ENCODE data around the gene ZNF576.
"Not testable (repeated sequence)": the region's sequence is repeated elsewhere in the genome, so short reads cannot be mapped to it uniquely, and the experiment has no call there.

ZNF576 gene

DNA sequence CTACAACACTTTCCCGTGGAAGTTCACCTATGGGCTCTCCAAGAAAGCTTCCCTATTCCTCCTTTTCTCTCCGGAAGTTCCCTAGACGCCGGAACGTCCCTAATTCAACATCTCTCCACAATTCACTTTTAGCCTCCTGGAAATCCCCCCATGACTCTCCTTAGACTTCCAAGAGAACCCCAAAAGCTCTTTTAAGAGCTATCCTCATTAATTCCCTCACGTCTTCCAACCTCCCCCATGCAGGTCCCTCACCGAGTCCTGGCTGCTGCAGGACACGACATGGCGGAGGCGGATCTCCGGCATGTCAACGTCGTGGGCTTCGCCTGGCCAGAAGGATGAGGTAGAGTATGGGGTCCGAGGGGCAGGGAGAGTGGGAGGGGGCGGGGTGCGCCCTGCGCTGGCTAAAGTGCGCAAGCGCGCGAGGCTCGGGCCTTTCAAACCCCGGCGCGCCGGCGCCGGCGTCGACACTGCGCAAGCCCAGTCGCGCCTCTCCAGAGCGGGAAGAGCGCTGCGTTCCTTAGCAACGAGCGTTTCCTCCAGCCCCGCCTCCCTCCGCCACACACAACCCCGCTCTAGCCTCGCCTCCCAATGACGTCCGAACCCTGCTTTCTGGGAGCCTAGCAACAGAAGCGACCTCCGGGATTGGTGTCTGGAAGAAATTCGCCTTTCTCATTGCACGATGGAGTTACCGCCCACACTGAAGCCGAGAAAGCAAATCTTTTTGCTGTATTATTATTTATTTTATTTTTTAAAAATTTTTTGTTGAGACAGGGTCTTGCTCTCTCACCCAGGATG is 21.0 kb upstream of the ZNF576 start, which contains the start of the genes PINLYP and XRCC1:
PINLYP (plus strand) TSS at position 646 of the 795 bp plus-strand sequence. CDS start 1,391 bp downstream, outside the sequence.
XRCC1 (minus strand) TSS at position 372 of the 795 bp plus-strand sequence; CDS start at position 303, 69 bp downstream.
- peak; percentile 98 for DNase-seq

DNA sequence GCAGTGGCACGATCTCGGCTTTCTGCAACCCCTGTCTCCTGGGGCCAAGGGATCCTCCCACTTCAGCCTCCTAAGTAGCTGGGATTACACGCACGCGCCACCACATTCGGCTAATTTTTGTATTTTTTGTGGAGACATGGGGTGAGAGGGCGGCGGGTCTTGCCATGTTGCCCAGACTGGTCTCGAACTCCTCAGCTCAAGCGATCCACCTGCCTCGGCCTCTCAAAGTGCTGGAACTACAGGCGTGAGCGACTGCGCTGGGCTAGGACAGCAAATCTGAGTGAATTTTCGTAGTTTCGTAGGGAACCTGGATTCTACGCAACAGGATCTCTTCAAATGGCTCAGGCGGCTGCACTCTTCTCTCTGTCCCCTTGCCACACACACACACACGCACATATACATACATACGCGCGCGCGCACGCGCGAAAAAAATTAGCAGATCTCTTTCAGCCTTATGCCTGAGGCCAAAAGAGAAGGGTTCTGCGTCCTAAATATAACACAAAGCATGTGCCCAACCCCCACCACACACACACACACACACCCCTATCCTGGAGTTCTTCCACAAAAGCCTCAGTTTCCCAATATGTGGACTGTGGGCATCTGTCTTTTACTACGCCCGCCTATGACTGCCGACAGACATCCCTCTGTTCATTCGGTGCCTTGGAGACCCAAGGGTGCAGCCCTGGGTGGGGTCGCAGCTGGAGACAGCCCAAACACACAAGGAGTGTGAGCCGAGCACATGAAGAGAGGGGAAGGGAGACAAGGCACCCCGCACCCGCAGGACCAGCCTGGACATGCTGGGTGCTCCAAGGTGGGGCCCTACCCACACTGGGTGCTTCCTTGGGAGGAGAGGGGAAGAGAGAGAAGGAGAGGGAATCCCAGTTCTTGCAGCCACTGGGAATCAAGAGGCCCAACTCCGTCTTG is 20.2 kb upstream of the ZNF576 start:
- no peak for DNase-seq

DNA sequence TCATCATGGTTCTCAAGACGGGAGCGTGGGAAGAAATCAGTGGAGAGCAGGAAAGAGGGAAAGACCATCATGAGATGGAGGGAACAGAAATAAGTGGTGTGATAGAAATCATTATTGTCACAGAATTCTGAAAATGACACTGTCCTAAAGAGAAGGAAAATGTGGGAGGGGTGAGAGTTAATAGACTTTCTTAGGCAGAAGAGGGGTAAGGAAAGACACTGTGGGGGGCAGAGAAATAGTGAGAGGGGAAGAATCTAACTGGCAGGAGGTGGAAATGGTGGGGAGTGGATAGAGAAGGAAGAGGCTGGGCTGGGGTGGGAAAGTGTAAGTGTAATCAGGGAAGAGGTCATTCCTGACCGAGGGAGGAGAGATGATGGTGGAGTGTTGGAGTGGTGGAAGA is 17.6 kb upstream of the ZNF576 start:
- DNase-seq = no peak

DNA sequence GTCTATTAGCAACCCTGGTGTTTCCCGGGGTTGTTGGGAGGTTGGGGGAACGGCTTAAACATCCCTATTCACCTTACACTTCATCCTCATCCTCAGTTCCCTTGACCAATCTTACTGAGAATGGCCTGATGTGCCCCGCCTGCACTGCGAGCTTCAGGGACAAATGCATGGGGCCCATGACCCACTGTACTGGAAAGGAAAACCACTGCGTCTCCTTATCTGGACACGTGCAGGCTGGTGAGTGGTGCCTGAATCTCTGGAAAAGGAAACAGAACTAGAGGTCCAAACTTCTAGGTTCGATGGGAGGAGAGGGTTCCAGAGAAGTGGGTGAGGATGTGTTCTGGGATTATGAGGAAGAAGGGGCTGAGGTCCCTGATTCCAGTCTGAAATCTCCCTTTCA is 14.9 kb upstream of the ZNF576 start:
- DNase-seq = no peak

DNA sequence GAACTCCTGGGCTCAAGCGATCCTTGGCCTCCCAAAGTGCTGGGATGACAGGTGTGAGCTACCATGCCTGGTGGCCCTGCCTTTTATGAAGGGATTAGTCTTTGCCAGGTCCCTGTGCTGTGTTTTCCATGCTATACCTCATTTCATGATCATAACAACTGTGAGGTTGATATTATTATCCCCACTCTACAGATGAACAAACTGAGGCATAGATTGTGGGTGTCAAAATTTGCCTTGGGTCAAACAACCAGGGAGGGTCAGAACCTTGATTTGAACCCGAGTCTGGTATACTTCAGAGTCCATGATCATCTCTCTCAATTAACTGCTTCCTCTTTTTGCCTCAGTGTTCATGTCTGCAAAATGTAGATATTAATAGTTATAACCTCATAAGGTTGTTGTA is 13.9 kb upstream of the ZNF576 start:
- DNase-seq = no peak

DNA sequence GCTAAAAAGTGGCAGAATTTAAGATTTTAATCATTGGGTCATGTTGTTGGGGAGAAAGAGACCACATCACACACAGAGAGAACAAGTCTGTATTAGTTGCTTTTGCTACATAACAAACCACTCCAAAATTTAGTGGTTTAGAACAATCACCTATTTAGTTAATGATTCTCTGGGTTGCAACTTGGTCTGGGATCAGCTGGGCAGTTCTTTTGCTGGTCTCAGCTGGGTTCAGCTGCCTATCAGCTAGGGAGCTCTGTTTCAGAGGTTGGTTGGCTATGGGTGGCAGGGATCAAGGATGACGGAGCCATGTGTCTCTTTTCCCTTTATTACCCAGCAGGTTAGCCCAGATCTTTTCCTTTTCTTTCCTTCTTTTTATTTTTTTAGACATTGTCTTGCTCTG is 11.9 kb upstream of the ZNF576 start:
- no peak for DNase-seq

DNA sequence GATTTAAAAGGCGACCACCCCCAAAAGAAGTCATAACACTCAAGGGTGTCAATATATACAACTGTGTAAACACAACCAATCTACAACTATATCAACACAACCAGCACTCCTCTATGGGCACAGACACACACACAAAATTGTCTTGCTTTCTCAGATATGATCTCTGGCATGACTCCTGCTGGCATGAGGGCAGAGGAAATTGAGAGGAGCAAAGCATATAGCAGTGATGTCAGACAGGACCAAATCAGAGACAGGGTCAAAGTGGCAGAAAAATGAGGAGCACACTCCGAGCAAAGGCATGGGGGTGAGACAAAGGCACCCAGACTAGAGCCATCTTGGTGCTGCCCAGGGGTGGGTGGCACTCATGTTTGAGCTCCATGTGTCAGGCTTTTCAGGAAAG is 10.0 kb upstream of the ZNF576 start:
- DNase-seq = no peak

DNA sequence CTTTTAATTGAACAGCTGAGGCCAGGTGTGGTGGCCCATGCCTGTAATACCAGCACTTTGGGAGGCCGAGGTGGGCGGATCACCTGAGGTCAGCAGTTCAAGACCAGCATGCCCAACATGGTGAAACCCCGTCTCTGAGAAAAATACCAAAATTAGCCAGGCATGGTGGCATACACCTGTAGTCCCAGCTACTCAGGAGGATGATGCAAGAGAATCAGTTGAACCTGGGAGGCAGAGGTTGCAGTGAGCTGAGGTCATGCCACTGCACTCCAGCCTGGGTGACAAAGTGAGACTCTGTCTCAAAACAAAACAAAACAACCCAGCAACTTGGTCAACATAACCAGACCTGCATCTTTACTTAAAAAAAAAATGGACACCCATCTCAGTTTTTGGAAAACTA is 9.4 kb upstream of the ZNF576 start:
- not testable (repeated sequence) for DNase-seq

DNA sequence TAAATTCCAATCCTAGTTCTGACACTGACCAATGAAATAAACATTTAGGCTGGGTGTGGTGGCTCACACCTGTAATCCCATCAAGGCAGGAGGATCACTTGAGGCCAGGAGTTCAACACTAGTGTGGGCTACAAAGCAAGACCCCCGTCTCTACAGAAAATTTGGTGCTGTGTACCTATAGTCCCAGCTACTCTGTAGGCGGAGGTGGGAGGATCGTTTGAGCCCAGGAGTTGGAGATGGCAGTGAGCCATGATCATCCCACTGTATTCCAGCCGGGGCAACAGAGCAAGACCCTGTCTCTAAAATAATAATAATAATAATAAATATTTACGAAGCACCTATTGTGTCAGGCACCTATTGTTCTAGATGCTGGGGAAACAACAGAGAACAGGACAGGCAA is 7.1 kb upstream of the ZNF576 start:
- DNase-seq = no peak

DNA sequence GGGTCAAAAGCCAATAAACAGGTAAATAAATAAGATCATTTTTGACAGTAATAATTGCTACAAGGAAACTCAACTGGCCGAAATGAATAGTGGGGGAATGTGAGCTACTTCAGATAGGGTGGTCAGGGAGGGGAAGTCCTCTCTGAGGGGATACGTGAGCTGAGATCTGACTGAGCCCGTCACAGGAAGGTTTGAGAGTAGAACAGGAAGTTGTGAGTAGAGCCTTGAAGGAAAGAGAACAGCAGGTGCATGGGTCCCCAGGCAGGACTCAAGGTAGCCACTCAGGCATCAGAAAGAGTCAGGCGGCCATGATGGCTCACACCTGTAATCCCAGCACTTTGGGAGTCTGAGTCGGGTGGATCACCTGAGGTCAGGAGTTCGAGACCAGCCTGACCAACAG is 6.7 kb upstream of the ZNF576 start:
- no peak for DNase-seq

DNA sequence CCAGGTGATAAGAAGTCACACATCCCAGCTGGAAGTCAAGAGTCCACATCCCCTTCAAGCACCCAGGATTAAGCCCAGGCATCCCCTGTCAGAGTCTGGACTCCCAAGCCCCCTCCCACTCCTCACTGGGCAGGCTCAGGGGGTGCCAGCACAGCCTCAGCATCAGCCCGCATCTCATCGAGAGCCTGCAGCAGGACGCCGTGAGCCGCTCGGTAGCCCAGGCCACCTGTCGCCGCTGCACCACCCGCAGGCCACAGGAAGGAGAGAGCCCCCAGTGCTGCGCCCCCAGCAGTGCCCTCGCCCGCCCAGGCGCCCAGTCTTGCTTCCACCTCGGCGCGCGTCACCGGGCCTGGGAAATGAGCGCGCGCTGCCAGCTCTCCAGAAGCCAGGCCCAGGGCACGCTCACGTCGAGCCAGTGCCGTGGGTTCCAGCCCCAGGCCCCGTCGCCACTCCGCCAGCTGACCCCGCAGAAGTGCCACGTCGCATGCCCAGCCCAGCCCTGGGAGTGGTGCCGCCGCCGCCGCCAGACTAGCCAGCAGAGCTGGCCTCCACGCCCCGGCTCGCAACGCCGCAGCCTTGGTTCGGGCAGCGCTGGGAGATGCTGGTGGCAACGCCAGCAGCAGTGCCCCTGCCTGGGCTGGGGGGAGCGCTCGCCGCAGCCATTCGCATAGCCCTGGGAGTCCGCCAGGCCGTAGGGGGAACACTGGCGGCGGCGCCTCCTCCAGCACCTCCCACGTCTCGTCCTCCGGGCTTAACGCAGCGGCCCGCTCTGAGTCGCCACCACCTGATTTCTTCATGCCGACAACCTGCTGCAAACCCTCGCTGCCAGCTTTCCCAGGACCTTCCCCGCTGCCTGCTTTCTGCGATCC is 4.3 kb upstream of the ZNF576 start:
- DNase-seq = no peak

DNA sequence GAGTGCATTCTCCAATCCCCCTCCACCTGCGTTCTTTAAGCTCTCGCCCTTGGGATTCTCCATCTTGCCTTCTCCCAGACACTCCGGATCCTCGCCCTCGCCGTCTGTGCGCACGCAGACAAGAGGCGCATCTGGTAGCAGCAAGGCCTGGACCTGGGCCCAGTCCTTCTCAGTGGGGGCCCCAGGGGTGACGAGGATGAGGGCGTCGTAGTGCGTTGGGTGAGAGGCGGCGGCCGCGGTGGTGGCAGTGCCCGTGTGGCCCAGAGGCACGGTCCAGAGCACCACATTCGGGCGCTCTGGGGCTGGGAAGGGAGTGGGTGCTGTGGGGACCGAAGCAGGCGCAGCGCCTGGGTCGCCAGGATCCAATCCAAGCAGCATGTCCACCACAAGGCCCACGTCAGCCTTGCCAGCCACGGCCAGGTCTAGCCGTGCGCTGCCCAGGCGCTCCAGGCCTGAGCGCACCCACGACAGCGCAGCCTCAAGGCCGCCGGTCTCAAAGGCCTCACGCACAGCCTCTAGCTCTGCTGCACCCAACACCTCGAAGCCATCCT is 3.5 kb upstream of the ZNF576 start:
- DNase-seq = no peak

DNA sequence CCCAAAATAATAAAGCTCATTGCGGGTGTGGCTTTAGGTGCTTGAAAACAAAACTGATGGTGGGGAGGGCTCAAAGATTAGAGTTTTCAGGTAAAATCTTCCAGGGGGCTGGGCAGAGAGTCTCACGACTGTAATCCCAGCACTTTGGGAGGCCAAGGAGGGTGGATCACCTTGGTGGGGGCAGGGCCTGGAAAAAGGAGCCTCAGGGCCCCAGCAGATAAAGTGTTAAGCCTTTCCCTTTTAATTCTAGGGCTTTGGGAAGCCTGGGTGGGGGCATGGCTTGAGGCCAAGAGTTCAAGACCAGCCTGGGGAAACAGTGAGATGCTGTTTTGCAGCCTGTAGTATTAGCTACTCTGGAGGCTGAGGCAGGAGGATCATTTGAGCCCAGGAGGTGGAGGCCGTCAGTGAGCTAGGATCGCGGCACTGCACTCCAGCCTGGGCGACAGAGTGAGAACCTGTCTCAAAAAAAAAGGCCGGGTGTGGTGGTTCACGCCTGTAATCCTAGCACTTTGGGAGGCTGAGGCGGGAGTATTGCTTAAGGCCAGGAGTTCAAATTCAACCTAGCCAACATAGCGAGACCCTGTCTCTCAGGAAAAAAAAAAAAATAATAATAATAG is 2.2 kb upstream of the ZNF576 start:
- DNase-seq = no peak

DNA sequence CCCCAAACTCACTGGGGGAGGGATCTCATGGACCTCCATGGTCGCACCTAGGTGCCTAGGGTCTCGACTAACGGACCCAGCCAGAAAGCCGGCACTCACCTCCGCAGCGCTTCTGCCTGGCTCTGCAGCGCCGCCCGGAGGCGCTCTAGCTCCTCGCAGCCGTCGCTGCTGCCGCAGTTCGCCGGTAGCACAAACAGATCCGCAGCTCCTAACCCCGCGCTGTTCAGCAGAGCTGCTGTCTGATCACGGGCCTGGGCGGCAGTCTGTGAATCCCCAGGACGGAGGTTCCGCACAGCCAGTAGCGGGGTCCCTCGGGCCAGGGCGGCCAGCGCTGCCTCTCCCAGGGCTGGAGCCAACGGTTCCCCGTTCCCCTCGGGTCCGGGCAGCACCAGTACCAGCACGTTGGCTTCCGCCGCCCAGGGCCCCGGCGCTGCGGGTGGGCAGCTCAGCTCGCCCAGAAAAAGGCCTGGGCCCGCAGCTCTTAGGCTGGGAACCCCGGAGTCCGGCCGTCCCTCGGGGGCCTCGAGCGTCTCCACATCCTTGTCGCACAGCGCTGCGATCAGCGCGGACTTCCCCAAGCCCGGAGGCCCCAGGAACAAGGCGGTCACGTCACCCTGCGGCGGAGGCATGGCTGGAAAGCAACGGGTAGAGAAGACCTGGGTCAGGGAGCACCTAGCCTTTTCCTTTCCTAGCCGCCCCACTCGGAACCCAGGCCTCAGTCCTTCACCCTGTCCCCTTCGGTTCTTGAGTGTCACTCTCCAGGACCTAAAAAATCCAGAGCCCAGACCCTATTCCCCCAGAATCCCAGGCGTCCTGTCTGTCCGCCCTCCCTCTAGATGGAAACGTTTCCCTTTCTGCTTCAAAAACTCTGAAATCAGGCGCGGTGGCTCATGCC is 1.4 kb upstream of the ZNF576 start:
- peak; percentile 80 for DNase-seq

DNA sequence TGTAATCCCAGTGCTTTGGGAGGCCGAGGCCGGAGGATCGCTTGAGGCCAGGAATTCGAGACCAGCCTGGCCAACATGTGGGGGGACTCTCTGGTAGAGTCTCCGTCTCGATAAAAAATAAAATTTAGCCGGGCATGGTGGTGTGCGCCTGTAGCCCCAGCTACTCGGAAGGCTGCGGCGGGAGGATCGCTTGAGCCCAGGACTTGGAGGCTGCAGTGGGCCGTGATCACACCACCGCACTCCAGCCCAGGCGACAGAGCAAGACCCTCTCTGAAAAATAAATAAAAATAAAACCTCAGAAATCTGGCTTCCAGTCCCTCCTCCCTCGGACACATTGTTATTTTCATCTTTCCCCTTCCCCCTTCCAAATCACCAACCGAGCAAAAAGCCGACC is 793 bp upstream of the ZNF576 start:
- no peak for DNase-seq

DNA sequence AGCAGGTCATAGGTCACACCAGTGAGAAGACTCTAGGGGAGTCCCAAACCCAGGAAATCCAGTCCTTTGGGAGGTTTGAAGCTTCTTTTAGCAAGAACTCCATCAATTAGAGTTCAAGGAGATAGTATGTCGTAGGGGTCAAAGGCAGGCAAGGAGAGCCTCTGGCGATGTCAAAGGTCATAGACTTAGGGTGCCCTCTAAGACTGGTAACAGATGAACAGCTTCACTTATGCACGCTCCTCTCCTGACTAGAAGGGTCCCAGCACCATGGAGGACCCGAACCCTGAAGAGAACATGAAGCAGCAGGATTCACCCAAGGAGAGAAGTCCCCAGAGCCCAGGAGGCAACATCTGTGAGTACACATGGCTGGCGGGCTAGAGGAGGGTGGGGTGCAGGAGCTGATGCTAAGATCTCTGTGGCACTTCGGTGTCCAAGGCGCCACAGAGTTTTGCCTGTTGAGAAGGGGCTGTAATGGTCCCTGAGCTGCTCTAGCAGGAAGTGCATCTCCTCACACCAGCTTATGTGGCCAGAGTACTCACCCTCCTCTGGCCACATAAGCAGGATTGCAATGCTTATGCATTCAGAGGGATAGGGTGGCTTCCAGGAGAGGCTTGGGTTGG is 557 bp downstream of the ZNF576 start:
- DNase-seq = no peak

DNA sequence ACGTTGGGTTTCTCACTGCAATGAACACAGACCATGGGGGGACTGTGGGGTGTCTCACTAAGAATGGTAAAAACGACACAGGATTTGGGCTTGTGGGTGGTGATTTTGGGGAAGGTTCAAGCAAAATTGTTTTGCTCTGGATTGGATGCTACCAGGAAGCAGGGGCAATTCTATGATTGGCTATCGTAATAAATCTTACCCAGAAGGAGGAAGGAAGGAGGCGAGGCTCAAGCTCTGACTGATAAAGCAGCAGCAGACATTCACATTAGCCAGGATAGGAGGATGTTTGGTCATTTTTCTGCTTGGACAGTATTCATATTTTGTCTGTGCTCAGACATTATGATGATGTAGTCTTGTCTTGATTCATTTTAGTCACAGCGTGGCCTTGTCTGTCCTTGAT is 1.5 kb downstream of the ZNF576 start:
- no peak for DNase-seq

DNA sequence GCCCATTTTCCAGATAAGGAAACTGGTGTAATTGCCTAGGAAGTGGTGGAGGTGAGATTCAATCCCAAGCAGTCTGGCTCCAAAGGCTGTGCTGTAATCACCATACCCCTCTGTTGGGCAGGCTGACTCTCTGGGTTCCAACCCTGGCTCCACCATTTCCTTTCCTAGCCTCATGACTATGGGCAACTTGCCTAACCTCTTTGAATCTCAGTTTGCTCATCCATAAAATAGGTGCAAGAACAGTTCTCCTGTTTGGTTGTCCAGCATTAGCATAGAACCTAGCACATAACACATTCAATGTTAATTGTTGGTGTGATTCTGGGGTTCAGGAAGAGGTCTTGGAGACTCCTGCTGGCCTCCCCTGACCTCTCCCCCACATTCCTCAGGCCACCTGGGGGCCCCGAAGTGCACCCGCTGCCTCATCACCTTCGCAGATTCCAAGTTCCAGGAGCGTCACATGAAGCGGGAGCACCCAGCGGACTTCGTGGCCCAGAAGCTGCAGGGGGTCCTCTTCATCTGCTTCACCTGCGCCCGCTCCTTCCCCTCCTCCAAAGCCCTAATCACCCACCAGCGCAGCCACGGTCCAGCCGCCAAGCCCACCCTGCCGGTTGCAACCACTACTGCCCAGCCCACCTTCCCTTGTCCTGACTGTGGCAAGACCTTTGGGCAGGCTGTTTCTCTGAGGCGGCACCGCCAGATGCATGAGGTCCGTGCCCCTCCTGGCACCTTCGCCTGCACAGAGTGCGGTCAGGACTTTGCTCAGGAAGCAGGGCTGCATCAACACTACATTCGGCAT is 2.2 kb downstream of the ZNF576 start:
- DNase-seq = no peak

DNA sequence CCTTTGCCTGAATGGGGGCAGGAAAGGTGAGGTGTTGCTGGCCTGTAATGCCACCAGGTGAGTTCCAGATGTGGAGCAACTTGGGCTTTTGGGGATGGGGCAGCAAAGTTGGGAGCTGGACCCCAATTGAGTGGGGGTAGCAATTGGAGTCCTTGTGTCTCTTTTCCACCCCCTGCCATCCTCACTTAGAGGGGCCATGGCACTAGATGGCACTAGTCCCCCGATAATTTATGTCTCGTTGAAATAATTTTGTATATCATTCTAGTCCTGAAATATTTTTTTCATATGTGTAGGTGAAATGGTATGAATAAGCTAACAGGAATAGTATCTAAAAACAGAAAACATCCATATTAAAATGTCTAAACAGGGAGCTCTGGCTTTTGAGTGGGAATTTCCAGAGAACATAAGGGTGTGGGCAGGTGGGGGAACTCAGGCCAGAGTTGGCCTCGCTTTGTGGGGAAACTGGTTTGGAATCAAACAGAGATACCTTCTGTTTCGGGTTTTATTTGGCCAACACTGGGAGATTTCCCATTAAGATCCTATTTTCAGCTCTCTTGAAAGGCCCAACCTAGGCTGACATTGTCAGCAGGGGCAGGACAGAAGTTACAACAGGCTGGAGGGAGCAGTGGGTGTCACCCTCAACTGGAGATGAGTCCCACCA is 3.4 kb downstream of the ZNF576 start:
- DNase-seq = no peak
